AG04449 (cell line): ENCODE data around the gene CRADD.
"Not testable (repeated sequence)": the region's sequence is repeated elsewhere in the genome, so short reads cannot be mapped to it uniquely, and the experiment has no call there.

Source experiments
- CTCF ChIA-PET: fragments of 350-600 bp; formaldehyde crosslinking; extraction: SDS; loops from one replicate; lab custom pipeline; 2021; ENCODE audit warnings: antibody characterized with exemption; lab: Yijun Ruan, JAX
- POLR2A ChIA-PET: fragments of 400-600, 350-600 bp; formaldehyde crosslinking; extraction: SDS; loops from one replicate; lab custom pipeline; 2020; ENCODE audit warnings: antibody characterized with exemption, inconsistent platforms; lab: Yijun Ruan, JAX
- DNase-seq: peaks from one replicate; pipeline ENCODE4 v3.0.0-alpha.2; 2010; ENCODE audit warnings: low read depth, low spot score
- H3K4me3 ChIP-seq: 2 replicates; pipeline ENCODE4 v1.5.1; 2011; ENCODE audit warnings: low read depth, mild to moderate bottlenecking, control low read depth, low read length
- TF ChIP-seq, protein P1 (sequence below): IDR thresholded peaks from one replicate; pipeline ENCODE4 v1.5.1; 2011; ENCODE audit warnings: mild to moderate bottlenecking, moderate library complexity, low read length, control low read depth, inconsistent platforms; ENCODE audit not compliant: insufficient read depth; ENCODE audit errors: missing control alignments

The CRADD gene

DNA sequence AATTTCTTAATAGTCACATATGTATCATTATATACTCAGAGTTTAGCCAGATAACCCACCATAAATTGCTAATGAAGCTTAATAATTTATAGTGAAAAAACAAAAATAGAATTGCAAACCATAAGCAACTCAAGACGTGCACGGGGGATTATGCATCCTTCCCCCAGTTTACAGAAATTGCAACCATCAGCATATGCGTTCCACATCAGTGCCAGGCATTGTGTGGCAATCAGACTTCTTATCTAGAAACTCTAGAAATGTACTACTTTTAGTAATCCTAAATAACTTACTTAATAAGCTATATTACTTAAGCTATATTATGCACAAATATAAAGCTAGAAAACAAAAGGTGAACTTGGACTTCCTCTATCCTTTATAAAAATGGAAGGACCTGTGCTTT lies 115.8 kb downstream of the CRADD start:
- ChIA-PET CTCF (interaction anchor here (1.0 to 2.1 kb wide), 6 partner anchors 9 to 309 kb away, joined by 3 to 11 read pairs (median 3); no protein-coding TSS in a partner anchor), POLR2A (no interaction called here)
- TF ChIP-seq, protein P1, sequence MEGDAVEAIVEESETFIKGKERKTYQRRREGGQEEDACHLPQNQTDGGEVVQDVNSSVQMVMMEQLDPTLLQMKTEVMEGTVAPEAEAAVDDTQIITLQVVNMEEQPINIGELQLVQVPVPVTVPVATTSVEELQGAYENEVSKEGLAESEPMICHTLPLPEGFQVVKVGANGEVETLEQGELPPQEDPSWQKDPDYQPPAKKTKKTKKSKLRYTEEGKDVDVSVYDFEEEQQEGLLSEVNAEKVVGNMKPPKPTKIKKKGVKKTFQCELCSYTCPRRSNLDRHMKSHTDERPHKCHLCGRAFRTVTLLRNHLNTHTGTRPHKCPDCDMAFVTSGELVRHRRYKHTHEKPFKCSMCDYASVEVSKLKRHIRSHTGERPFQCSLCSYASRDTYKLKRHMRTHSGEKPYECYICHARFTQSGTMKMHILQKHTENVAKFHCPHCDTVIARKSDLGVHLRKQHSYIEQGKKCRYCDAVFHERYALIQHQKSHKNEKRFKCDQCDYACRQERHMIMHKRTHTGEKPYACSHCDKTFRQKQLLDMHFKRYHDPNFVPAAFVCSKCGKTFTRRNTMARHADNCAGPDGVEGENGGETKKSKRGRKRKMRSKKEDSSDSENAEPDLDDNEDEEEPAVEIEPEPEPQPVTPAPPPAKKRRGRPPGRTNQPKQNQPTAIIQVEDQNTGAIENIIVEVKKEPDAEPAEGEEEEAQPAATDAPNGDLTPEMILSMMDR: no peak
- no peak for DNase-seq
- H3K4me3 ChIP-seq: no peak overlapping the region

DNA sequence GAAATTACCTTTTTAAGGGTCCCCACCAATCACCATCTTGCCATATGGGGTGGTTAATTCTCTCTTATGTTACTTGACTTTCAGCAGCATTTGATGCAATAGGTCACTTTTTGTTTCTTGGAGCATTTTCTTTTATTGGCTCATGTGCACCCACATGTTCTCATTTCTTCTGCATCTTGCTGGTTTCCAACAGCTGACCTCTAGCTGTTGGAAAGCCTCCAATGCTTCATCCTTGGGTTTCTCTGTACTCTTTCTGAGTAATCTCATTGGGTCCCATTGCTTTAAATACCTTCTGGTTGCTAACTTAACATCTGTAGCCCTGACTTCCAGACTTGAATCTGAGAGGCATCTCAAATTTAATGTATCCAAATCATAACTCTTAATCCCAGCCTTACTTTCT lies 116.8 kb downstream of the CRADD start:
- ChIA-PET CTCF (interaction anchor here (1.0 to 2.1 kb wide), 4 partner anchors 9 to 308 kb away, joined by 3 to 11 read pairs (median 3); no protein-coding TSS in a partner anchor), POLR2A (no interaction called here)
- TF ChIP-seq, protein P1: no peak
- DNase-seq: no peak
- no peak overlapping the region for H3K4me3 ChIP-seq

- H3K4me3 ChIP-seq: no peak overlapping the region
- ChIA-PET CTCF (no interaction called here), POLR2A (no interaction called here)
- TF ChIP-seq, protein P1: no peak
- no peak for DNase-seq
Observed at GRCh38 chr12:93794738-93795137, 117.6 kb downstream of the CRADD start.

DNA sequence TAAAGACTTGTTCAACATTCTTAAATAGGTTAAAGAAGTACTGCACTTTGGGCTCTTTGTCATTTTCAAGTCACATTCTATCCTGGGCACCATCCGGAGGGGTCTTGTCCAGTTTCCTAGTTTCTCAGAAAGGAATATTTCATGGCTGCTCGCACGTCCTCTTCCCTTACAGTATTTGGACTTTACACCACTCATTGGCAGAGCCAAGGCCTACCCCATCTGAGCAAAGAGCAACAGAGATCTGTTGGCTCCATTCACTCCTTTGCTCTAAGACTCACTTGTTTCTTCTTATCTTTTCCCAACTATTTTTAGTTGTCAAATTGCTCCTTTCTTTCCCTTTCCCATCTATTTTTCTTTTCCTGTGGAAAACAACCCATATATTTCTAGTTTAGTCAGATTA lies 118.2 kb downstream of the CRADD start:
- POLR2A ChIA-PET: no interaction called here
- no peak for DNase-seq
- TF ChIP-seq, protein P1: no peak
- CTCF ChIA-PET: interaction anchor here (0.9 to 1.3 kb wide), 3 partner anchors 100 to 280 kb away, joined by 3 to 4 read pairs (median 3); no protein-coding TSS in a partner anchor
- no peak overlapping the region for H3K4me3 ChIP-seq

- TF ChIP-seq, protein P1: no peak
- CTCF ChIA-PET: no interaction called here
- H3K4me3 ChIP-seq: no peak overlapping the region
- POLR2A ChIA-PET: no interaction called here
- DNase-seq: no peak
Observed at GRCh38 chr12:93796729-93797128, 119.6 kb downstream of the CRADD start.

- no peak for DNase-seq
- CTCF ChIA-PET: no interaction called here
- POLR2A ChIA-PET: no interaction called here
- TF ChIP-seq, protein P1: no peak
- no peak overlapping the region for H3K4me3 ChIP-seq
Observed at GRCh38 chr12:93798279-93799151, 121.3 kb downstream of the CRADD start.

GRCh38 chr12:93801666-93802065 lies 124.5 kb downstream of the CRADD start:
- not testable (repeated sequence) for H3K4me3 ChIP-seq, DNase-seq
- ChIA-PET CTCF (interaction anchor here (0.9 to 5.7 kb wide), 6 partner anchors 9 to 300 kb away, joined by 3 to 37 read pairs (median 10); no protein-coding TSS in a partner anchor), POLR2A (interaction anchor here (0.6 kb wide), 1 partner anchor 9 kb away, joined by 3 read pairs; no protein-coding TSS in a partner anchor)
